ENCODE results near the gene TRIM71. TPM values are rescaled to one million over a fixed set of nuclear protein-coding genes. Genes with fewer than 3 reads are reported as not detected.

The TRIM71 gene
- total RNA-seq, 1 experiment from 2014 or later = 274 TPM

DNA sequence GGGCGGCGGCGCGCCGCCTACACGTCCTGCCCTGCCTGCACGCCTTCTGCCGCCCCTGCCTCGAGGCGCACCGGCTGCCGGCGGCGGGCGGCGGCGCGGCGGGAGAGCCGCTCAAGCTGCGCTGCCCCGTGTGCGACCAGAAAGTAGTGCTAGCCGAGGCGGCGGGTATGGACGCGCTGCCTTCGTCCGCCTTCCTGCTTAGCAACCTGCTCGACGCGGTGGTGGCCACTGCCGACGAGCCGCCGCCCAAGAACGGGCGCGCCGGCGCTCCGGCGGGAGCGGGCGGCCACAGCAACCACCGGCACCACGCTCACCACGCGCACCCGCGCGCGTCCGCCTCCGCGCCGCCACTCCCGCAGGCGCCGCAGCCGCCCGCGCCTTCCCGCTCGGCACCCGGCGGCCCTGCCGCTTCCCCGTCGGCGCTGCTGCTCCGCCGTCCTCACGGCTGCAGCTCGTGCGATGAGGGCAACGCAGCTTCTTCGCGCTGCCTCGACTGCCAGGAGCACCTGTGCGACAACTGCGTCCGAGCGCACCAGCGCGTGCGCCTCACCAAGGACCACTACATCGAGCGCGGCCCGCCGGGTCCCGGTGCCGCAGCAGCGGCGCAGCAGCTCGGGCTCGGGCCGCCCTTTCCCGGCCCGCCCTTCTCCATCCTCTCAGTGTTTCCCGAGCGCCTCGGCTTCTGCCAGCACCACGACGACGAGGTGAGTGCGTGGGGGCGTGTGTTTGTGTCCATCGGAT is 602 bp downstream of the TRIM71 start (continued):
- TF ChIP-seq TP53 (CRISPR knock-in tag; IDR thresholded peaks at IDR 0.05) (0 out of 2 replicates have a peak, but pooled peaks have one; percentile 15), NR1H2 (CRISPR knock-in tag; IDR thresholded peaks at IDR 0.05) (no peak), SOX15 (CRISPR knock-in tag; IDR thresholded peaks at IDR 0.05) (no peak), ZNF138 (CRISPR knock-in tag; conservative IDR thresholded peaks at IDR 0.05) (no peak), CREM (CRISPR knock-in tag; IDR thresholded peaks at IDR 0.05) (no peak), ZNF671 (CRISPR knock-in tag; IDR thresholded peaks at IDR 0.05) (no peak), NFYB (CRISPR knock-in tag; conservative IDR thresholded peaks at IDR 0.05; ENCODE audit: low read depth) (0 out of 2 replicates have a peak, but pooled peaks have one; percentile 25), CREB1 (CRISPR knock-in tag; IDR thresholded peaks at IDR 0.05) (no peak), CBFB (CRISPR knock-in tag; IDR thresholded peaks at IDR 0.05; ENCODE audit: low read depth) (no peak), ZNF416 (CRISPR knock-in tag; IDR thresholded peaks at IDR 0.05) (no peak), FOXJ3 (CRISPR knock-in tag; IDR thresholded peaks at IDR 0.05; ENCODE audit: borderline replicate concordance) (no peak), GTF2I (CRISPR knock-in tag; conservative IDR thresholded peaks at IDR 0.05) (no peak), NFE2L1 (CRISPR knock-in tag; IDR thresholded peaks at IDR 0.05) (no peak), TEAD4 (CRISPR knock-in tag; IDR thresholded peaks at IDR 0.05) (no peak), KAT7 (CRISPR knock-in tag; IDR thresholded peaks at IDR 0.05; ENCODE audit: borderline replicate concordance) (peak; percentile 99), ESRRA (CRISPR knock-in tag; IDR thresholded peaks at IDR 0.05; ENCODE audit: borderline replicate concordance) (0 out of 2 replicates have a peak, but pooled peaks have one; percentile 49)
- TF ChIP-seq, protein P1, sequence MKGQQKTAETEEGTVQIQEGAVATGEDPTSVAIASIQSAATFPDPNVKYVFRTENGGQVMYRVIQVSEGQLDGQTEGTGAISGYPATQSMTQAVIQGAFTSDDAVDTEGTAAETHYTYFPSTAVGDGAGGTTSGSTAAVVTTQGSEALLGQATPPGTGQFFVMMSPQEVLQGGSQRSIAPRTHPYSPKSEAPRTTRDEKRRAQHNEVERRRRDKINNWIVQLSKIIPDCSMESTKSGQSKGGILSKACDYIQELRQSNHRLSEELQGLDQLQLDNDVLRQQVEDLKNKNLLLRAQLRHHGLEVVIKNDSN (CRISPR knock-in tag; IDR thresholded peaks at IDR 0.05) = no peak
- TF ChIP-seq, protein P2, sequence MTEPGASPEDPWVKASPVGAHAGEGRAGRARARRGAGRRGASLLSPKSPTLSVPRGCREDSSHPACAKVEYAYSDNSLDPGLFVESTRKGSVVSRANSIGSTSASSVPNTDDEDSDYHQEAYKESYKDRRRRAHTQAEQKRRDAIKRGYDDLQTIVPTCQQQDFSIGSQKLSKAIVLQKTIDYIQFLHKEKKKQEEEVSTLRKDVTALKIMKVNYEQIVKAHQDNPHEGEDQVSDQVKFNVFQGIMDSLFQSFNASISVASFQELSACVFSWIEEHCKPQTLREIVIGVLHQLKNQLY (CRISPR knock-in tag; IDR thresholded peaks at IDR 0.05) = no peak
- TF ChIP-seq, protein P3, sequence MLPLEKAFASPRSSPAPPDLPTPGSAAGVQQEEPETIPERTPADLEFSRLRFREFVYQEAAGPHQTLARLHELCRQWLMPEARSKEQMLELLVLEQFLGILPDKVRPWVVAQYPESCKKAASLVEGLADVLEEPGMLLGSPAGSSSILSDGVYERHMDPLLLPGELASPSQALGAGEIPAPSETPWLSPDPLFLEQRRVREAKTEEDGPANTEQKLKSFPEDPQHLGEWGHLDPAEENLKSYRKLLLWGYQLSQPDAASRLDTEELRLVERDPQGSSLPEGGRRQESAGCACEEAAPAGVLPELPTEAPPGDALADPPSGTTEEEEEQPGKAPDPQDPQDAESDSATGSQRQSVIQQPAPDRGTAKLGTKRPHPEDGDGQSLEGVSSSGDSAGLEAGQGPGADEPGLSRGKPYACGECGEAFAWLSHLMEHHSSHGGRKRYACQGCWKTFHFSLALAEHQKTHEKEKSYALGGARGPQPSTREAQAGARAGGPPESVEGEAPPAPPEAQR (CRISPR knock-in tag; IDR thresholded peaks at IDR 0.05) = no peak
- TF ChIP-seq, protein P4, sequence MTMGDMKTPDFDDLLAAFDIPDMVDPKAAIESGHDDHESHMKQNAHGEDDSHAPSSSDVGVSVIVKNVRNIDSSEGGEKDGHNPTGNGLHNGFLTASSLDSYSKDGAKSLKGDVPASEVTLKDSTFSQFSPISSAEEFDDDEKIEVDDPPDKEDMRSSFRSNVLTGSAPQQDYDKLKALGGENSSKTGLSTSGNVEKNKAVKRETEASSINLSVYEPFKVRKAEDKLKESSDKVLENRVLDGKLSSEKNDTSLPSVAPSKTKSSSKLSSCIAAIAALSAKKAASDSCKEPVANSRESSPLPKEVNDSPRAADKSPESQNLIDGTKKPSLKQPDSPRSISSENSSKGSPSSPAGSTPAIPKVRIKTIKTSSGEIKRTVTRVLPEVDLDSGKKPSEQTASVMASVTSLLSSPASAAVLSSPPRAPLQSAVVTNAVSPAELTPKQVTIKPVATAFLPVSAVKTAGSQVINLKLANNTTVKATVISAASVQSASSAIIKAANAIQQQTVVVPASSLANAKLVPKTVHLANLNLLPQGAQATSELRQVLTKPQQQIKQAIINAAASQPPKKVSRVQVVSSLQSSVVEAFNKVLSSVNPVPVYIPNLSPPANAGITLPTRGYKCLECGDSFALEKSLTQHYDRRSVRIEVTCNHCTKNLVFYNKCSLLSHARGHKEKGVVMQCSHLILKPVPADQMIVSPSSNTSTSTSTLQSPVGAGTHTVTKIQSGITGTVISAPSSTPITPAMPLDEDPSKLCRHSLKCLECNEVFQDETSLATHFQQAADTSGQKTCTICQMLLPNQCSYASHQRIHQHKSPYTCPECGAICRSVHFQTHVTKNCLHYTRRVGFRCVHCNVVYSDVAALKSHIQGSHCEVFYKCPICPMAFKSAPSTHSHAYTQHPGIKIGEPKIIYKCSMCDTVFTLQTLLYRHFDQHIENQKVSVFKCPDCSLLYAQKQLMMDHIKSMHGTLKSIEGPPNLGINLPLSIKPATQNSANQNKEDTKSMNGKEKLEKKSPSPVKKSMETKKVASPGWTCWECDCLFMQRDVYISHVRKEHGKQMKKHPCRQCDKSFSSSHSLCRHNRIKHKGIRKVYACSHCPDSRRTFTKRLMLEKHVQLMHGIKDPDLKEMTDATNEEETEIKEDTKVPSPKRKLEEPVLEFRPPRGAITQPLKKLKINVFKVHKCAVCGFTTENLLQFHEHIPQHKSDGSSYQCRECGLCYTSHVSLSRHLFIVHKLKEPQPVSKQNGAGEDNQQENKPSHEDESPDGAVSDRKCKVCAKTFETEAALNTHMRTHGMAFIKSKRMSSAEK (CRISPR knock-in tag; IDR thresholded peaks at IDR 0.05; ENCODE audit: borderline replicate concordance) = no peak
- TF ChIP-seq, protein P5, sequence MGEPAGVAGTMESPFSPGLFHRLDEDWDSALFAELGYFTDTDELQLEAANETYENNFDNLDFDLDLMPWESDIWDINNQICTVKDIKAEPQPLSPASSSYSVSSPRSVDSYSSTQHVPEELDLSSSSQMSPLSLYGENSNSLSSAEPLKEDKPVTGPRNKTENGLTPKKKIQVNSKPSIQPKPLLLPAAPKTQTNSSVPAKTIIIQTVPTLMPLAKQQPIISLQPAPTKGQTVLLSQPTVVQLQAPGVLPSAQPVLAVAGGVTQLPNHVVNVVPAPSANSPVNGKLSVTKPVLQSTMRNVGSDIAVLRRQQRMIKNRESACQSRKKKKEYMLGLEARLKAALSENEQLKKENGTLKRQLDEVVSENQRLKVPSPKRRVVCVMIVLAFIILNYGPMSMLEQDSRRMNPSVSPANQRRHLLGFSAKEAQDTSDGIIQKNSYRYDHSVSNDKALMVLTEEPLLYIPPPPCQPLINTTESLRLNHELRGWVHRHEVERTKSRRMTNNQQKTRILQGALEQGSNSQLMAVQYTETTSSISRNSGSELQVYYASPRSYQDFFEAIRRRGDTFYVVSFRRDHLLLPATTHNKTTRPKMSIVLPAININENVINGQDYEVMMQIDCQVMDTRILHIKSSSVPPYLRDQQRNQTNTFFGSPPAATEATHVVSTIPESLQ (CRISPR knock-in tag; IDR thresholded peaks at IDR 0.05) = no peak
- TF ChIP-seq, protein P6, sequence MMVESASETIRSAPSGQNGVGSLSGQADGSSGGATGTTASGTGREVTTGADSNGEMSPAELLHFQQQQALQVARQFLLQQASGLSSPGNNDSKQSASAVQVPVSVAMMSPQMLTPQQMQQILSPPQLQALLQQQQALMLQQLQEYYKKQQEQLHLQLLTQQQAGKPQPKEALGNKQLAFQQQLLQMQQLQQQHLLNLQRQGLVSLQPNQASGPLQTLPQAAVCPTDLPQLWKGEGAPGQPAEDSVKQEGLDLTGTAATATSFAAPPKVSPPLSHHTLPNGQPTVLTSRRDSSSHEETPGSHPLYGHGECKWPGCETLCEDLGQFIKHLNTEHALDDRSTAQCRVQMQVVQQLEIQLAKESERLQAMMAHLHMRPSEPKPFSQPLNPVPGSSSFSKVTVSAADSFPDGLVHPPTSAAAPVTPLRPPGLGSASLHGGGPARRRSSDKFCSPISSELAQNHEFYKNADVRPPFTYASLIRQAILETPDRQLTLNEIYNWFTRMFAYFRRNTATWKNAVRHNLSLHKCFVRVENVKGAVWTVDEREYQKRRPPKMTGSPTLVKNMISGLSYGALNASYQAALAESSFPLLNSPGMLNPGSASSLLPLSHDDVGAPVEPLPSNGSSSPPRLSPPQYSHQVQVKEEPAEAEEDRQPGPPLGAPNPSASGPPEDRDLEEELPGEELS (CRISPR knock-in tag; IDR thresholded peaks at IDR 0.05) = peak; percentile 15; the same call in 1 of the 2 replicates
- TF ChIP-seq, protein P7, sequence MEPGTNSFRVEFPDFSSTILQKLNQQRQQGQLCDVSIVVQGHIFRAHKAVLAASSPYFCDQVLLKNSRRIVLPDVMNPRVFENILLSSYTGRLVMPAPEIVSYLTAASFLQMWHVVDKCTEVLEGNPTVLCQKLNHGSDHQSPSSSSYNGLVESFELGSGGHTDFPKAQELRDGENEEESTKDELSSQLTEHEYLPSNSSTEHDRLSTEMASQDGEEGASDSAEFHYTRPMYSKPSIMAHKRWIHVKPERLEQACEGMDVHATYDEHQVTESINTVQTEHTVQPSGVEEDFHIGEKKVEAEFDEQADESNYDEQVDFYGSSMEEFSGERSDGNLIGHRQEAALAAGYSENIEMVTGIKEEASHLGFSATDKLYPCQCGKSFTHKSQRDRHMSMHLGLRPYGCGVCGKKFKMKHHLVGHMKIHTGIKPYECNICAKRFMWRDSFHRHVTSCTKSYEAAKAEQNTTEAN (CRISPR knock-in tag; IDR thresholded peaks at IDR 0.05) = peak; percentile 62; the same call in 1 of the 2 replicates
- TF ChIP-seq, protein P8, sequence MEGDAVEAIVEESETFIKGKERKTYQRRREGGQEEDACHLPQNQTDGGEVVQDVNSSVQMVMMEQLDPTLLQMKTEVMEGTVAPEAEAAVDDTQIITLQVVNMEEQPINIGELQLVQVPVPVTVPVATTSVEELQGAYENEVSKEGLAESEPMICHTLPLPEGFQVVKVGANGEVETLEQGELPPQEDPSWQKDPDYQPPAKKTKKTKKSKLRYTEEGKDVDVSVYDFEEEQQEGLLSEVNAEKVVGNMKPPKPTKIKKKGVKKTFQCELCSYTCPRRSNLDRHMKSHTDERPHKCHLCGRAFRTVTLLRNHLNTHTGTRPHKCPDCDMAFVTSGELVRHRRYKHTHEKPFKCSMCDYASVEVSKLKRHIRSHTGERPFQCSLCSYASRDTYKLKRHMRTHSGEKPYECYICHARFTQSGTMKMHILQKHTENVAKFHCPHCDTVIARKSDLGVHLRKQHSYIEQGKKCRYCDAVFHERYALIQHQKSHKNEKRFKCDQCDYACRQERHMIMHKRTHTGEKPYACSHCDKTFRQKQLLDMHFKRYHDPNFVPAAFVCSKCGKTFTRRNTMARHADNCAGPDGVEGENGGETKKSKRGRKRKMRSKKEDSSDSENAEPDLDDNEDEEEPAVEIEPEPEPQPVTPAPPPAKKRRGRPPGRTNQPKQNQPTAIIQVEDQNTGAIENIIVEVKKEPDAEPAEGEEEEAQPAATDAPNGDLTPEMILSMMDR (IDR thresholded peaks at IDR 0.05) = no peak
